Measurements from ENCODE around the gene EDIL3.

- TF ChIP-seq EZH2 (IDR thresholded peaks at IDR 0.05; ENCODE audit: low read length) (no peak), CTCF (optimal IDR thresholded peaks at IDR 0.05 in 1 of 3, IDR thresholded peaks at IDR 0.05 in 1 of 3, conservative IDR thresholded peaks at IDR 0.05 in 1 of 3; ENCODE audit: extremely low read depth in 1 of 3, insufficient read depth in 2 of 3, low read length in 3 of 3) (no peak)
These were observed 352.4 kb downstream of the EDIL3 start for GRCh38 chr5:84032324-84032723.

All from keratinocyte (primary cell).